WI38 (cell line): Measurements from ENCODE around the gene ENTPD2.

Experiments
- H3K4me3 ChIP-seq: 2 replicates; pipeline ENCODE4 v1.5.1; 2011; ENCODE audit warnings: low read depth, mild to moderate bottlenecking, control low read depth, low read length
- CTCF ChIP-seq: IDR thresholded peaks from 2 replicates; pipeline ENCODE4 v1.5.1; 2012; ENCODE audit warnings: low read depth, mild to moderate bottlenecking, control low read depth, low read length

ENTPD2 gene

GRCh38 chr9:137023583-137023991, 30.3 kb downstream of the ENTPD2 start:
- H3K4me3 ChIP-seq: no peak overlapping the region
- no peak for TF ChIP-seq CTCF

DNA sequence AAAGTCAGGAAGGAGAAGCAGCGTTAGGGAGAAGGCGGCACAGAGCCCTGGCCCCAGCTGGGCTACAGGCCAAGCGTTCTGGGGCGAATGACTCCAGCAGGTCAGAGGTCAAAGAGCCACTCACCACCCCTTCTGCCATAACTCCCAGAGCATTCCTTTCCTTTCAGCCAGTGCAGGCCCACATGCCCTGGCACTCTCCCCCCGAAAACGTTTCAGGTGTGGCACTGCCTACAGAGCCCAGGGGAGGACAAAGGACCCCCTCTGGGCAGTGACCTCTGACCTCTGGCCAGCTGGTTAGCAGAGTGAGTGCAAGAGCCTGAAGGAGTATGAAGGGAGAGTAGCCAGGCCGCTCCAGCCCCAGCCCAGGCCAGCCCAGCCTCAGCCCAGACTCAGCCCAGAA, 30.7 kb downstream of the ENTPD2 start:
- no peak for TF ChIP-seq CTCF
- H3K4me3 ChIP-seq: no peak overlapping the region

- TF ChIP-seq CTCF: no peak
- H3K4me3 ChIP-seq: no peak overlapping the region
Measured at GRCh38 chr9:137022662-137023008, 31.2 kb downstream of the ENTPD2 start.

DNA sequence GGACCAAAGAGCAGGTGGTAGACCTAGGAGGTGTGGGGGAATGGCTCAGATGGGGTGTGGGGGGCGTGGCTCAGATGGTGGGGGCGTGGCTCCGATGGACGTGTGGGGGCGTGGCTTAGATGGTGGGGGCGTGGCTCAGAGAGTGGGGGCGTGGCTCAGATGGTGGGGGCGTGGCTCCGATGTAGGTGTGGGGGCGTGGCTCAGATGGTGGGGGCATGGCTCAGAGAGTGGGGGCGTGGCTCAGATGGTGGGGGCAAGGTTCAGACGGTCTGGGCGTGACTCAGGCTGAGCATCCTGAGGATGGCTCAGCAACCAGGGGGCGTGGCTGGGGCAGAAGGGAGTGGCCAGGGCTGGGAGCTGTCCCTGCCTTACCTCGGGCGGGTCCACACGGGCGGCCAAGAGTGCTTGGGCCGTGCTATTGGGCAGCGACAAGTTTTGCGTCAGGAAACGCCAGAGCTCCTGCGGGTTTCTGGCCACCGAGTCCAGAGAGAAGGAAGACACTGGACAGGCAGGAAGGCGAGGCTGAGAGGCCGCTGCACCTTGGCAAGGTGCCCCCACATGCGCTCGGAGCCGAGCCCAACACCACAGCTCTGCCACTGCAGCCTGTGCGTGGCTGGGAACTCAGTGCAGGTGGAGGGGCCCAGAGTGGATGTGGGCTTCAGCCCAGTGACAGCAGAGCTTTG, 31.7 kb downstream of the ENTPD2 start:
- no peak overlapping the region for H3K4me3 ChIP-seq
- TF ChIP-seq CTCF: no peak

DNA sequence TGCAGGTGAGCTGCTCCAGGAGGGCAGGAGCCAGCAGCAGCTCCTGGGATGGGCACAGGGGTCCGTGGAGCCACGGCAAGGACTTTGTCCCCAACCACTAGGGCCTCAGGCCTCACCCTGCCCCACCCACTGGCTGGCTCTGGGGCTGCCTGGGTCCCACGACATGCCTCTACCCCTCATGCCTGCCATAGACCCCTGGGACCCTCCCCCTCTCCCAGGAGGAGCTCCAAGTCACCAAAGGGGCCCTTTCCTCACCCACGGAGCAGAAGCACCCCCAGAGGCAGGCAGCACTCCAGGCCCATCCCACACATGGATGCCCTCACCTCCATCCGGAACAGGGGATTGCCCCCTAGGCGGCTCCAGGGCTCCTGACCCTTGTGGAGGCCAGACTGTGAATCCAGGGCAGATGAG, 32.3 kb downstream of the ENTPD2 start:
- no peak for TF ChIP-seq CTCF
- no peak overlapping the region for H3K4me3 ChIP-seq

DNA sequence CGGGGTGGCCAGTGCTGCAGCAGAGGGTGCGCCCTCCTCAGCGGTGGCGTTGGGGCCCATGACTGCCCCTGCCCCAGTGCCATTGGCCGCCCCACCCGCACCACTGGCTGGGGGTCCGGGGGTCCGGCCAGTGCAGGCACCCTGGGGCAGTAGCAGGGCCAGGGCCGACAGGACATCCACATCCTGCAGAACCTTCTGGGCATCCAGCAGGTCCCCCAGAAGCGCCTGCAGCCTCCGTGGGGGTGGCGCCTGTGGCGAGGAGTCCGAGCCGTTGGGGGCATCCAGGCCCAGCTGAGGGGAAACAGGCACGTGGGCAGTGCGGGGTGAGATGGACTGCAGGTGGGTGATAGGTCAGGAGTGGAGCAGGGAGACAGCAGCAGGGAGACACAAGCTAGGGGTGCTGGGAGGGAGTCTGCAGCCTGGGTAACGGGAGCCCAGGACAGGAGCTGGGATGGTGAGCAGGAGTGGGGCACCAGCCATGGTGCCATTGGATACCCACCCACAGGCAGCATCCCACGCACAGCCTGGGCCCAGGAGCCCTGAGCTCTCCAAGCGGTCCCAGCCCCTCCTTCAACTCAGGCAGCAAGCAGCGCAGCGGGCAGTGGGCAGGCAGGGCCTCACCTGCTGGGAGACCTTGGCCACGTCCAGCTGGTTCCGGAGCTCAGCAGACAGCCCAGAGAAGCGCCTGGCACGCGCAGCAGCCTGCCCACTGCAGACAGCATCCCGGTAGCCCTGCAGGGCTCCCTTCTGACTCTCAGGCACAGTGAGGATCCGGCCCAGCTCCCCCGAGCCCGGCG, 32.9 kb downstream of the ENTPD2 start:
- no peak for TF ChIP-seq CTCF
- H3K4me3 ChIP-seq: no peak overlapping the region
